Nephron progenitor cell (in vitro differentiated cells): ENCODE measurements around the gene IKZF3.

Source experiments
- DNase-seq: peaks from one replicate; pipeline ENCODE4 v3.0.0; 2021
- H3K27ac Mint-ChIP-seq: 2 replicates; pipeline ENCODE4 v1.8.0; 2021; ENCODE audit warnings: mild to moderate bottlenecking, moderate library complexity, mixed read lengths
- H3K27me3 Mint-ChIP-seq: 2 replicates; pipeline ENCODE4 v1.8.0; 2021; ENCODE audit warnings: mild to moderate bottlenecking, low read depth, mixed read lengths; ENCODE audit not compliant: poor library complexity
- H3K36me3 Mint-ChIP-seq: 2 replicates; pipeline ENCODE4 v1.8.0; 2021; ENCODE audit warnings: low read depth, mixed read lengths
- H3K4me1 Mint-ChIP-seq: 2 replicates; pipeline ENCODE4 v1.8.0; 2021; ENCODE audit warnings: mixed read lengths
- H3K4me3 Mint-ChIP-seq: 2 replicates; pipeline ENCODE4 v1.8.0; 2021; ENCODE audit warnings: mild to moderate bottlenecking, moderate library complexity, mixed read lengths
- H3K9me3 Mint-ChIP-seq: 2 replicates; pipeline ENCODE4 v1.8.0; 2021; ENCODE audit warnings: mild to moderate bottlenecking, moderate library complexity, mixed read lengths
- TF ChIP-seq, protein P1 (sequence below): fragments of 200-600 bp; sonication (generic); IDR thresholded peaks from 2 replicates; pipeline ENCODE4 v1.5.0; 2021; ENCODE audit warnings: antibody characterized with exemption

The IKZF3 gene

DNA sequence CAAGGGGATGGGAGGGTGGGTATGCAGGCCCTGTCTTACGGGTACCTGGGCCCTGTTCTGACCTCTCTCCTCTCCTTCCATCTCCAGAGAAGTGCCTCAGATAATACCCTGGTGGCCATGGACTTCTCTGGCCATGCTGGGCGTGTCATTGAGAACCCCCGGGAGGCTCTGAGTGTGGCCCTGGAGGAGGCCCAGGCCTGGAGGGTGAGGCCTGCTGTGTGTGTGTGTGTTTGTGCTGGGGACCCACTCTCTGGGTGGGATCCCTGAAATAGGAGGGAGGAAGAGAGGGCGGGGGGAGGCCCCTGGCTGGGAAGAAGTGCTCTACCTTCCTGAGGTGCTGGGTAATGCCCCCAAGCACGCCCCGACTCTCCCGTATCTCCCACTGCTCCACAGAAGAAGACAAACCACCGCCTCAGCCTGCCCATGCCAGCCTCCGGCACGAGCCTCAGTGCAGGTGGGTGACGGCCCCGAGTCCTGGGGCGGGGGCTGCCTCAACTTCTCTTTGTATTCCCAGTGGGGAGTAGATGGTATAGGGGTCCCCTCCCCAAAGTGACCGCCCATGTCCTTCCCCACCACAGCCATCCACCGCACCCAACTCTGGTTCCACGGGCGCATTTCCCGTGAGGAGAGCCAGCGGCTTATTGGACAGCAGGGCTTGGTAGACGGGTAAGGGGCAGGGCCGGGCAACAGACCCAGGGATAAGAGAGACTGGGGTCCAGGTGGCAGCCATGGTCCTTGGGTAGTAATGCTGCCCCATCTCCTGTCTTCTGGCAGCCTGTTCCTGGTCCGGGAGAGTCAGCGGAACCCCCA is 118.6 kb downstream of the IKZF3 start:
- no peak for DNase-seq
- TF ChIP-seq, protein P1, sequence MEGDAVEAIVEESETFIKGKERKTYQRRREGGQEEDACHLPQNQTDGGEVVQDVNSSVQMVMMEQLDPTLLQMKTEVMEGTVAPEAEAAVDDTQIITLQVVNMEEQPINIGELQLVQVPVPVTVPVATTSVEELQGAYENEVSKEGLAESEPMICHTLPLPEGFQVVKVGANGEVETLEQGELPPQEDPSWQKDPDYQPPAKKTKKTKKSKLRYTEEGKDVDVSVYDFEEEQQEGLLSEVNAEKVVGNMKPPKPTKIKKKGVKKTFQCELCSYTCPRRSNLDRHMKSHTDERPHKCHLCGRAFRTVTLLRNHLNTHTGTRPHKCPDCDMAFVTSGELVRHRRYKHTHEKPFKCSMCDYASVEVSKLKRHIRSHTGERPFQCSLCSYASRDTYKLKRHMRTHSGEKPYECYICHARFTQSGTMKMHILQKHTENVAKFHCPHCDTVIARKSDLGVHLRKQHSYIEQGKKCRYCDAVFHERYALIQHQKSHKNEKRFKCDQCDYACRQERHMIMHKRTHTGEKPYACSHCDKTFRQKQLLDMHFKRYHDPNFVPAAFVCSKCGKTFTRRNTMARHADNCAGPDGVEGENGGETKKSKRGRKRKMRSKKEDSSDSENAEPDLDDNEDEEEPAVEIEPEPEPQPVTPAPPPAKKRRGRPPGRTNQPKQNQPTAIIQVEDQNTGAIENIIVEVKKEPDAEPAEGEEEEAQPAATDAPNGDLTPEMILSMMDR = no peak
- no peak overlapping the region for H3K27ac Mint-ChIP-seq
- H3K36me3 Mint-ChIP-seq = no peaks in the 10 kb centered on the region
- peaks cover 14% of the 10 kb centered on the region for H3K4me1 Mint-ChIP-seq
- no peaks in the 10 kb centered on the region for H3K9me3 Mint-ChIP-seq
- H3K4me3 Mint-ChIP-seq = no peak overlapping the region
- H3K27me3 Mint-ChIP-seq = peaks cover 40% of the 10 kb centered on the region

DNA sequence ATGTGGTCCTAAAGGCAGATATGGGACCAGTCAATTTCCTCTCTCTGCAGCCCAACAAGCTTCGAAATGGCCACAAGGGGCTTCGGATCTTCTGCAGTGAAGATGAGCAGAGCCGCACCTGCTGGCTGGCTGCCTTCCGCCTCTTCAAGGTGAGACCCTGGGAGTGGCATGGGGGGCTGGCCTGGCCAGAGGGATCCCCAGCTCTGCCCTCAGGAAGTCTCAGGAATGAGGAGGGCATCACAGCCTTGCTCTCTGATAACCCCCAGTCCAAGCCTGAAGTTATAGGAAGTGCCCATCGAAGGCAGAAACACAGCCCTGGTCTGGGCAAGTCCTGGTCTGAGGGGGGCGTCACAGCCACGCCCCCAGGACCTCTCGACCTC is 119.3 kb downstream of the IKZF3 start:
- H3K27ac Mint-ChIP-seq = no peak overlapping the region
- H3K4me3 Mint-ChIP-seq = no peak overlapping the region
- no peaks in the 10 kb centered on the region for H3K36me3 Mint-ChIP-seq
- TF ChIP-seq, protein P1 = no peak
- no peaks in the 10 kb centered on the region for H3K9me3 Mint-ChIP-seq
- H3K4me1 Mint-ChIP-seq = peaks cover 21% of the 10 kb centered on the region
- peaks cover 48% of the 10 kb centered on the region for H3K27me3 Mint-ChIP-seq
- DNase-seq = no peak

DNA sequence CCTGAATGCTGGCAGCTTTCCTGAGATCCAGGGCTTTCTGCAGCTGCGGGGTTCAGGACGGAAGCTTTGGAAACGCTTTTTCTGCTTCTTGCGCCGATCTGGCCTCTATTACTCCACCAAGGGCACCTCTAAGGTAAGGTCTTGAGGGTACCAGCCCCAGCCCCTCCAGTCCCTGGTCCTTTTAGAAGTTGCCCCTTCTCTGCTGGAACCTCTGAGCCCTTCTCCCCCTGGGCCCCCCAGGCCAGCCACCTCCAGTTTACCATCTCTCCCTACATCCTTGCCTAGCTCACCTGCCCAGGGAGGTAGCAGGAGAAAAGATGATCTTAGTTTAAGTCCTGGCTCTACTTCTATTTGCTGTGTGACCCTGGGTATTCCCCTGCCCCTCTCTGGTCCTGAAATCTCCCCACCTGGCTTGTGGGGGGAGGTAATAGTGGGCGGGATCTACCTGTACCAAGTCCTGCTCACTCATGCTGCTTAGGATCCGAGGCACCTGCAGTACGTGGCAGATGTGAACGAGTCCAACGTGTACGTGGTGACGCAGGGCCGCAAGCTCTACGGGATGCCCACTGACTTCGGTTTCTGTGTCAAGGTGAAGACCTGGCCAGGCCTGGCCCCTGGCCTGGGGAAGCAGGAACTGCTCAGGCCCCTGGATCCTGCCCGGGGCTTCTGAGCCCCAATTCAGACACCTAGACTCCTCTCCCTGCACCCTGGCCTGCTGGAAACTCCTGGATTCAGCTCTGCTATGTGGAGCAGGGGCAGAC is 119.9 kb downstream of the IKZF3 start:
- Mint-ChIP-seq H3K4me1 (peaks cover 27% of the 10 kb centered on the region), H3K9me3 (no peaks in the 10 kb centered on the region), H3K27me3 (peaks cover 52% of the 10 kb centered on the region), H3K27ac (no peak overlapping the region), H3K4me3 (no peak overlapping the region), H3K36me3 (no peaks in the 10 kb centered on the region)
- TF ChIP-seq, protein P1 = no peak
- no peak for DNase-seq

DNA sequence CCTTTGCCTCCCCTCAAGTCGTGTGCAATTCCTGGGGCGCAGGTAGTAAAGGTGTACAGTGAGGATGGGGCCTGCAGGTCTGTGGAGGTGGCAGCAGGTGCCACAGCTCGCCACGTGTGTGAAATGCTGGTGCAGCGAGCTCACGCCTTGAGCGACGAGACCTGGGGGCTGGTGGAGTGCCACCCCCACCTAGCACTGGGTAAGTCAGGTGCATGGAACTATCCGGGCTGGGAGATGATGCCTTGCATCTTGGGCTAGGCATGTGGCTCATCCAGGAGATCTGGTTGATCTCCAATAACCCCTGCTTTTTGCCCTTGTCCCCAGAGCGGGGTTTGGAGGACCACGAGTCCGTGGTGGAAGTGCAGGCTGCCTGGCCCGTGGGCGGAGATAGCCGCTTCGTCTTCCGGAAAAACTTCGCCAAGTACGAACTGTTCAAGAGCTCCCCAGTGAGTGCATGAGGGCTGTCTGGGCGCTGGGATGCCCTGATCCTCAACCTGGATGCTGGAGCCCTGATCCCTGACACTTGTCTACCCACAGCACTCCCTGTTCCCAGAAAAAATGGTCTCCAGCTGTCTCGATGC is 121.2 kb downstream of the IKZF3 start:
- Mint-ChIP-seq H3K27me3 (peaks cover 60% of the 10 kb centered on the region), H3K4me3 (no peak overlapping the region), H3K9me3 (no peaks in the 10 kb centered on the region), H3K4me1 (peaks cover 36% of the 10 kb centered on the region), H3K27ac (peak overlapping the region; percentile 59), H3K36me3 (no peaks in the 10 kb centered on the region)
- no peak for DNase-seq
- TF ChIP-seq, protein P1 = no peak

DNA sequence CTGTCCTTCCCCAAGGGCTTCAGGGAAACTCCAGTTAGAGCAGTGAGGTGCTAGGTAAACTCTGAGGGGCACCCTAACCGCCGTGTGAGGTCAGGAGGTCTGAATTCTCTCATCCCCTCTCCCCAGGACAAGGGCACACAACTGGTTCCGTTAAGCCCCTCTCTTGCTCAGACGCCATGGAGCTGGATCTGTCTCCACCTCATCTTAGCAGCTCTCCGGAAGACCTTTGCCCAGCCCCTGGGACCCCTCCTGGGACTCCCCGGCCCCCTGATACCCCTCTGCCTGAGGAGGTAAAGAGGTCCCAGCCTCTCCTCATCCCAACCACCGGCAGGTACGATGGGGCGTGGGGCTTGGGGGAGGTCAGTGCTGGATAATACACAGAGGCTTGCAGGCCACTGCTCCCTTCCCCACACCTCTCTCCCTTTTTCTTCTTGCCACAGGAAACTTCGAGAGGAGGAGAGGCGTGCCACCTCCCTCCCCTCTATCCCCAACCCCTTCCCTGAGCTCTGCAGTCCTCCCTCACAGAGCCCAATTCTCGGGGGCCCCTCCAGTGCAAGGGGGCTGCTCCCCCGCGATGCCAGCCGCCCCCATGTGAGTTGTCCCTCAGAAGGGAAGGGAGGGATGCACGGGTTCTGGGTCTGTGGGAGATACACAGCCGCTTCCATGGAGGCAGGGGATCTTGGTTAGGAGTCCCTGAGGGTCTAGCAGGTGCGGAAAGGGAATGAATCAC is 121.8 kb downstream of the IKZF3 start:
- TF ChIP-seq, protein P1 = no peak
- peaks cover 65% of the 10 kb centered on the region for H3K27me3 Mint-ChIP-seq
- DNase-seq = no peak
- peak overlapping the region; percentile 59 for H3K27ac Mint-ChIP-seq
- H3K4me1 Mint-ChIP-seq = peaks cover 36% of the 10 kb centered on the region
- H3K9me3 Mint-ChIP-seq = no peaks in the 10 kb centered on the region
- H3K36me3 Mint-ChIP-seq = no peaks in the 10 kb centered on the region
- no peak overlapping the region for H3K4me3 Mint-ChIP-seq
